HepG2 (cell line): ENCODE measurements around the gene KLF3. TPM values are rescaled to one million over a fixed set of nuclear protein-coding genes. Genes with fewer than 3 reads are reported as not detected.

Experiments used
- CHCHD3 ChIP-seq: sonication (generic); formaldehyde crosslinking; IDR thresholded peaks from 2 replicates; pipeline ENCODE4 v1.8.0; 2022; ENCODE audit warnings: mild to moderate bottlenecking, missing genetic modification reagents, moderate library complexity
- ELF3 ChIP-seq: IDR thresholded peaks from 2 replicates; pipeline ENCODE4 v1.6.1; 2016; ENCODE audit warnings: missing genetic modification reagents, missing compliant biosample characterization
- FOSL2 ChIP-seq: sonication (generic); formaldehyde crosslinking; IDR thresholded peaks from 2 replicates; pipeline ENCODE4 v1.4.0; 2020; ENCODE audit warnings: missing genetic modification reagents
- HMG20A ChIP-seq: IDR thresholded peaks from 2 replicates; pipeline ENCODE4 v1.6.1; 2016; ENCODE audit warnings: borderline replicate concordance
- HMG20B ChIP-seq: conservative IDR thresholded peaks from 2 replicates; pipeline ENCODE4 v1.6.1; 2016; ENCODE audit warnings: missing genetic modification reagents, missing compliant biosample characterization
- KMT2B ChIP-seq: IDR thresholded peaks from 2 replicates; pipeline ENCODE4 v1.6.1; 2016; ENCODE audit warnings: missing genetic modification reagents, missing compliant biosample characterization
- LCORL ChIP-seq, 2 experiments: fragments of 450-650 bp in 1 of 2; sonication (generic) in 1 of 2; formaldehyde crosslinking in 1 of 2; IDR thresholded peaks; 2 replicates each; pipeline versions ENCODE4 v1.5.0 to v1.6.1; 2017 to 2020; ENCODE audit warnings: antibody characterized with exemption in 1 of 2, missing genetic modification reagents in 1 of 2
- MTERF4 ChIP-seq: sonication (generic); formaldehyde crosslinking; IDR thresholded peaks from 2 replicates; pipeline ENCODE4 v1.8.0; 2023; ENCODE audit warnings: mild to moderate bottlenecking, missing genetic modification reagents
- NKX3-1 ChIP-seq: sonication (generic); formaldehyde crosslinking; IDR thresholded peaks from 2 replicates; pipeline ENCODE4 v1.5.0; 2020; ENCODE audit warnings: missing genetic modification reagents
- STAT5B ChIP-seq: sonication (generic); formaldehyde crosslinking; IDR thresholded peaks from 2 replicates; pipeline ENCODE4 v1.4.0; 2020; ENCODE audit warnings: missing genetic modification reagents
- THAP9 ChIP-seq: sonication (generic); formaldehyde crosslinking; IDR thresholded peaks from 2 replicates; pipeline ENCODE4; 2020; ENCODE audit warnings: missing genetic modification reagents, mild to moderate bottlenecking, borderline replicate concordance
- ZNF607 ChIP-seq: sonication (generic); formaldehyde crosslinking; IDR thresholded peaks from 2 replicates; pipeline ENCODE4 v1.5.1; 2020; ENCODE audit warnings: missing genetic modification reagents, mild to moderate bottlenecking, borderline replicate concordance
- ZNF83 ChIP-seq: sonication (generic); formaldehyde crosslinking; IDR thresholded peaks from 2 replicates; pipeline ENCODE4 v1.4.0; 2020; ENCODE audit warnings: missing genetic modification reagents, mild to moderate bottlenecking, borderline replicate concordance
- ZSCAN12 ChIP-seq: sonication (generic); formaldehyde crosslinking; IDR thresholded peaks from 2 replicates; pipeline ENCODE4 v1.9.0; 2021; ENCODE audit warnings: mild to moderate bottlenecking, missing genetic modification reagents
- polyA plus RNA-seq, 8 experiments: library from polyadenylated mRNA; depleted of rRNA in 3 of 8; stranded (reverse) in 7 of 8; unstranded in 1 of 8; fragments of >200 nt; fragmentation: Illumina TruSeq in 4 of 8; extraction: Trizol in 4 of 8; gene quantifications; 2 replicates each; pipeline versions ENCODE4 v1.2.1 to v1.2.3, GENCODE V29; 2011 to 2016; ENCODE audit warnings: low read depth in 4 of 8, missing spikeins in 1 of 8, mixed read lengths in 1 of 8; ENCODE audit not compliant: insufficient read depth in 1 of 8
- total RNA-seq, 5 experiments: library from RNA; depleted of rRNA; stranded (reverse); fragments of >200 nt; fragmentation: Illumina TruSeq; extraction: Trizol; gene quantifications; 2 replicates each; pipeline ENCODE4 v1.2.3, GENCODE V29; 2016; ENCODE audit warnings: low read depth in 1 of 5

KLF3 gene
- total and polyA plus RNA-seq, 2 of the 13 experiments (the other 11 are each of a cell fraction or from before 2014, with no cell fraction given) = 29.1 to 37.8 TPM

GRCh38 chr4:38734911-38735310 lies 70.9 kb downstream of the KLF3 start (continued):
- TF ChIP-seq THAP9 (CRISPR knock-in tag) = no peak
- no peak for TF ChIP-seq LCORL (IDR thresholded peaks at IDR 0.05)
- no peak for TF ChIP-seq LCORL (CRISPR knock-in tag; IDR thresholded peaks at IDR 0.05)
- TF ChIP-seq FOSL2 (CRISPR knock-in tag) = no peak
- TF ChIP-seq ZNF83 (CRISPR knock-in tag) = no peak
- no peak for TF ChIP-seq KMT2B
- TF ChIP-seq HMG20A = no peak
- no peak for TF ChIP-seq HMG20B (CRISPR knock-in tag)
- no peak for TF ChIP-seq CHCHD3 (CRISPR knock-in tag)
- TF ChIP-seq ELF3 (CRISPR knock-in tag) = no peak
- TF ChIP-seq NKX3-1 (CRISPR knock-in tag) = no peak
- TF ChIP-seq MTERF4 = no peak
- TF ChIP-seq STAT5B (CRISPR knock-in tag) = no peak
- no peak for TF ChIP-seq ZNF607 (CRISPR knock-in tag)
- TF ChIP-seq ZSCAN12 (CRISPR knock-in tag) = no peak
